HCEC 1CT (cell line): ENCODE measurements around the gene CAVIN3.
"Not testable (repeated sequence)": the region's sequence is repeated elsewhere in the genome, so short reads cannot be mapped to it uniquely, and the experiment has no call there.

Source experiments
- DNase-seq: peaks from one replicate; pipeline ENCODE4 v3.0.0-alpha.2; 2017

Gene CAVIN3

GRCh38 chr11:6323291-6323905 lies 3.1 kb upstream of the CAVIN3 start:
- DNase-seq = no peak

- peak; percentile 85 for DNase-seq
Observed at GRCh38 chr11:6321961-6322362, 1.7 kb upstream of the CAVIN3 start.

- DNase-seq = peak; percentile 8
Observed at GRCh38 chr11:6321356-6321755, 1.1 kb upstream of the CAVIN3 start.

GRCh38 chr11:6319704-6320410 lies 444 bp downstream of the CAVIN3 start:
- peak; percentile 97 for DNase-seq

- peak; percentile 51 for DNase-seq
Observed at GRCh38 chr11:6319001-6319703, 1.1 kb downstream of the CAVIN3 start.

GRCh38 chr11:6318204-6318603 lies 2.1 kb downstream of the CAVIN3 start:
- no peak for DNase-seq

- peak; percentile 68 for DNase-seq
Observed at GRCh38 chr11:6315811-6316425, 4.4 kb downstream of the CAVIN3 start.

GRCh38 chr11:6312106-6312505 lies 8.2 kb downstream of the CAVIN3 start:
- DNase-seq = no peak

GRCh38 chr11:6307876-6308275 lies 12.4 kb downstream of the CAVIN3 start:
- DNase-seq = peak; percentile 46

GRCh38 chr11:6305297-6305696 lies 15.0 kb downstream of the CAVIN3 start:
- no peak for DNase-seq

GRCh38 chr11:6303661-6304060 lies 16.6 kb downstream of the CAVIN3 start:
- DNase-seq = no peak

- no peak for DNase-seq
Observed at GRCh38 chr11:6301096-6301495, 19.2 kb downstream of the CAVIN3 start.

GRCh38 chr11:6300325-6300724 lies 20.0 kb downstream of the CAVIN3 start:
- no peak for DNase-seq

- peak; percentile 51 for DNase-seq
Observed at GRCh38 chr11:6298605-6299004, 21.7 kb downstream of the CAVIN3 start.

GRCh38 chr11:6297831-6298230 lies 22.5 kb downstream of the CAVIN3 start:
- DNase-seq = peak; percentile 14

- no peak for DNase-seq
Observed at GRCh38 chr11:6285019-6285418, 35.3 kb downstream of the CAVIN3 start.

GRCh38 chr11:6284250-6284649 lies 36.1 kb downstream of the CAVIN3 start:
- no peak for DNase-seq

GRCh38 chr11:6283453-6284023 lies 36.8 kb downstream of the CAVIN3 start:
- no peak for DNase-seq

- DNase-seq = not testable (repeated sequence)
Observed at GRCh38 chr11:6280809-6281208, 39.5 kb downstream of the CAVIN3 start.

- DNase-seq = no peak
Observed at GRCh38 chr11:6273188-6273587, 47.1 kb downstream of the CAVIN3 start.

GRCh38 chr11:6271598-6271997 lies 48.7 kb downstream of the CAVIN3 start:
- DNase-seq = no peak

- DNase-seq = no peak
Observed at GRCh38 chr11:6270584-6271246, 49.6 kb downstream of the CAVIN3 start.

GRCh38 chr11:6269994-6270393 lies 50.3 kb downstream of the CAVIN3 start:
- DNase-seq = no peak
